Activated CD4-positive, alpha-beta memory T cell treated with anti-CD3 and anti-CD28 coated beads, Interleukin-2, amount 10 ng/mL, durations not matched to agents 7 days and 5 days (primary cell): Measurements from ENCODE around the gene DDX20. TPM values are rescaled to one million over a fixed set of nuclear protein-coding genes. Genes with fewer than 3 reads are reported as not detected.

ENCODE experiments used
- total RNA-seq, 2 experiments: library from RNA; stranded (reverse); gene quantifications; one replicate each; pipeline ENCODE4 v1.2.3, GENCODE V29; 2021

DDX20 gene
- total RNA-seq, 2 experiments from 2014 or later: 11.2 to 11.8 TPM

Other genes with a start within 250 kb of the DDX20 start
- gene RAP1A, start 136.1 kb upstream of the DDX20 start, total RNA-seq: 100 to 1,000 TPM; 219 to 221 TPM
- gene INKA2, start 16.5 kb upstream of the DDX20 start, total RNA-seq: 1 to 10 TPM; 2.4 to 2.8 TPM
- gene KCND3, start 233.8 kb downstream of the DDX20 start, total RNA-seq: not detected